HG03064 (cell line): ENCODE data around the gene PITX3.
A peak's percentile ranks its signal among the peaks of the same experiment; 100 is the strongest.
"Not testable (repeated sequence)": the region's sequence is repeated elsewhere in the genome, so short reads cannot be mapped to it uniquely, and the experiment has no call there.

Source experiments
- ATAC-seq: cut with Tn5 transposase; IDR thresholded peaks from one replicate; pipeline ENCODE4 v1.9.1; 2021; ENCODE audit warnings: low read depth; ENCODE audit not compliant: unreplicated experiment

Gene PITX3

DNA sequence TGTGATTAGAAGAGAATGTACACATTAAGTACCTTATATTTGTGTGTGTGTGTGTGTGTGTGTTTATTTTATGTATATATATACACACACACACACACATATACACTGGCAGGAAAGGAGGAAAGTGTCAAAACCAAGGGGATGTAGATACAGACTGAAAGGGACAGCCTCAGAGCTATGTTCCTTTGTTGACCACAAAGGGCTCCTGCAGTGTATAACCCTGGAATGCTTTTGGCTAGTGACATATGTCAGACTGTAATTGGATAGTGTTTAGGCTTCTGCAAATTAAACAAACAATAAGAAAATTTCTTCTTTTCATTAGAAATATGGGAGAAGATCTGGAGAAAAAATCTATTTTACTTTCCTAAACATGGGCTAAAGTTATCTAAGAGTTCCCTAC, 19.9 kb upstream of the PITX3 start:
- ATAC-seq, result no peak

DNA sequence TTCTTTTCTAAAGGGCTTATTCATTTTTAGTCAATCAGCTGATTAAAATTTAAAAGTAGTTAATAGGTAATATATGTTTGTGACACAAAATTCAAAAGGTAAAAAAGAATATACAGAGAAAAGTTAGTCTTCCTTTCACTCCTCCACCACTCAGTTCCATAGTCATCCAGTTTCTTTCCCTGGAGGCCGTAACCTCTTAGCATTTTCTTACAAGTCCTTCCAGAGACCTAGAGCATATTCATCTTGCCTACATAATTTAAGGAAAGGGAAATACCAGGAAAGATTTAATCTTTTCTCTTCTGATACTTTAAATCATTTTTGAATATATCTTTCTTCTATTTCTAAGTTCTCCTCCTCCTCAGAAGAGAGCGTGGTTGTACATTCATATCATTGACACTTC, 14.1 kb upstream of the PITX3 start:
- no peak for ATAC-seq

DNA sequence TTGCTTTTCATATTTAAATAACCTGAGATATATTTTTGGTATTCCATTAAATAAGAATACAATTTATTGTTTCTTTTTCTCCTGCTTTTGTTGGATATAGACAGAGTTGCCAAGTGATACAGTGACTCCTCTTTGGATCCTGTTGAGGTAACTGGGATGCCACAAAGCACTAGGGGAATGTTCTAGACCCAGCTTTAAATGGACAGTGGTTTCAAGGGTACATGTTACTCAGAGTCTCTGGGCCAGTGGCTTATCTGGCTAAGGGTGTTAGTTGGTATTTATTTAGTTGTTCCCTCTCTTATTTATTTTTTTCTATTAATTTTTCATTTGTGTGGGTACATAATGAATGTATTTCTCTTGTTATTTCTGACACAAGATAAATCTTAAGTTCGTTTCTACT, 13.1 kb upstream of the PITX3 start:
- ATAC-seq, result no peak

DNA sequence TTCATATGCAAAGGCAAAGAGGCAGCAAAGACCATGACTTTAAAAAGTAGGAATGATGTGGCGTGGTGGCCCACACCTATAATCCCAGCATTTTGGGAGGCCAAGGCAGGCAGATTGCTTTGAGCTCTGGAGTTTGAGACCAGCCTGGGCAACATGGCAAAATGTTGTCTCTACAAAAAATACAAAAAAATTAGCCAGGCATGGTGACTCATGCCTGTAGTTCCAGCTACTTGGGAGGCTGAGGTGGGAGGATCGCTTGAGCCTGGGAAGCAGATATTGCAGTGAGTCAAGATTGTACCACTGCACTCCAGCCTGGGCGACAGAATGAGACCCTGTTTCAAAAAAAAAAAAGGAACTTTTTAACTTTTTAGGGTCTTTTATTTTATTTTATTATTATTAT, 11.2 kb upstream of the PITX3 start:
- not testable (repeated sequence) for ATAC-seq

DNA sequence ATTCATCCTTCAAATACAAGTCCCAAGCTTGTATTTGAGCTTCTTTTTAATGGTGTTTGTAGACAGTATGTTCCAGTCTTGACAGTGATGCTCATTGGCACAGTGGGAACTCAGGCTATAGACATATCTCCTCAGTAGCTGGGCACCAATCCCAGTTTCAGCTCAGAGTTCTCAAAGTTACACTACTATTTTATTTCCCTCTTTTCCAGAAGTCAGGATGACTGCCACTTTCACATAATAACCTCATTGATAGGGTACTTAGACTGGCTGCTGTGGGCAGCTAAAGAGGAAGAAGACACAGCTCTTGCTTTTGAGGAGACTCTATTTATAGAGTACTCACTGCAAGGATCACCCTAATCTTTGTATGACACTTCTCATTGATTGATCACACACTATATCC, 6.4 kb upstream of the PITX3 start:
- ATAC-seq, result no peak

DNA sequence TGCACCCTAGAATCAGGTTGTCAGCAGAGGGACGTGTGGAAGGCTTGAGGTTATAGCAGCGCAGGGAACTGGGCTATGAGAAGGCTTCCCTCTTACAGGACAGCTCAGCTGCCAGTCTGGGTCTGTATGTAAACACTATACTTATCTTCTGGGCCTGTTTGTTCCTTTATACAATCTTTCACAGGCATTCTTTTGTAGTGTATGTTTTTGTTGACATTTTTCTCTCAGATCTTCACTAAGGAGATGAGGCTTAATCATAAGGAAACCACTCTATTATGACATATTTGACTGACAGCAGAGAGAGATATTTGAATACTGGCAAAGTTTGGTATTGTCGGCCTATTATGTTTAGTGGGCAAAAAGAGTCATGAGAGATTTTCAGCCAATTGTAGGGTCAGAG, 4.9 kb upstream of the PITX3 start:
- no peak for ATAC-seq

DNA sequence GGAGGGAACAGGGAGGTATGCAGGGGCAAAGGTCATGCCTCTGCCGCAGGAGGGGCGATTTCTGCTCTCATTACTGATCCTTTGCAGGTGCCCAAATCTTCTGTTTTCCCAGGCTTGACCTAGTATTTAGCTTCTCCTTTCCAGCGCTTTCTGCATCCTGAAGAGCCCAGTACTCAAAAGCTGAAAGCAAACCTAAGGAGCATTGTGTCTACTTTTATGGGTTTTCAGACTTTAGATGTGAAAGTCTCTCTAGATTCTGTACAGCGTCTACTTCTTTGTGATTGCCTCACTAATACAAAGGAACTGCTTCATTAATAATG, 4.6 kb upstream of the PITX3 start:
- ATAC-seq, result no peak

DNA sequence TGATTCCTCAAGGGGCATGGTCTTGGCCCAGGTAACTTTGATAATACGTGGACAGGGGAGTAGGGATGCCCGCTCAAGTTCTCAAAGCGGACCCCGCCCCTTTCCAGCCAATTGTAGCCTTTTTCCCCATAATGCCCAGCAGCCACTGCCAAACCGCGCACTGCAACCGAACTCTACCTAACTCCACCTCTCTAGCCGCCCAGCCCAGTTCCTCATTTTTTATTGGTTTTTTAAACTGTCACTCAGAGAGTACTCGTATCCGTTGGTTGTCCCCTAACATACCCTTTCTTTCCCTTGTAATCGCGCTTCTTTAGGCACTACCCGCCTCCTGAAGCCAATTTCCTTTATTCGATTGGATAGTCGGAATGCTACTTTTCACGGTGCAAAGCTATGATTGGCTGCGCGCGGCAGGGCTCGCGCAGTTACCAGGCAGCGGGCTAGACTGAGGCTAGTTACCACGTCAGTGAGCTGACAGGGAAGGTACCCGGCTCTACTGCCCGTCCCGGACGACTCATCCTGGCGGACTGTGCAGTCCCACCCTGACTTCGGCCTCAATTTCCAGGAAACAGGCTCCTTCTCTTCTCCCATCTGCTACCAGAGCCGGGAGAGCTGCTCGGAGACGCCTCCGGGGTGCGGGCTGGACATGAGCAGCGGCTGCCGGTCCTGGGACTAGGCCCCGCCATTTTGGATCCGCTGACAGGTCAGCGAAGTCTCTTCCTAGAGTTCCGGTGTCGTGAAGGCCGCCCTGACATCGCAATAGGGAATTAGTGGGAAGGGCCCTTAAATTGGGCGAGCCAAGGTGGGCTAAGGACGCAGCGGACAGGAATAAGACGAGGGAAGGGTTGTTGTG, 4.0 kb upstream of the PITX3 start, which contains the start of gene GBF1:
GBF1 (plus strand) TSS at position 451 of the 850 bp plus-strand sequence. CDS start 13,407 bp downstream, outside the sequence.
- peak; percentile 90 for ATAC-seq

DNA sequence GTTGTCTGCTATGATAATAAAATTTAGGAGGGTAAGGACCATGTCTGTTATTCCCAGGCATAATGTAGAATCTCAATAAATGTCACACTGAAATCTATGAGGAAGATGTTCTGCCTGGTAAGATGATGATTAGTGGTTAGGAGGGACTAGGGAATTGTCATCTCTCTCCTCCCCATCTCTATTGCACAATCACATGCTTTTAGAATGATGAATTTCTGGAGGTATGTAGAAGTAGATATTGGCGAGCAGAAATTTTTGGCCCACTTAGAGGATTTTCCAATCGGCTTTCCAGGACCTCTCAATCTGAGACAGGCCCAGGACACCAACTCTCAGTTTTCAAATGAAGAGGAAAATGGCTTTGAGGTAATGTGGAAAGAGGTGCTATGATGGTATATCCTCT, 2.0 kb upstream of the PITX3 start:
- no peak for ATAC-seq

DNA sequence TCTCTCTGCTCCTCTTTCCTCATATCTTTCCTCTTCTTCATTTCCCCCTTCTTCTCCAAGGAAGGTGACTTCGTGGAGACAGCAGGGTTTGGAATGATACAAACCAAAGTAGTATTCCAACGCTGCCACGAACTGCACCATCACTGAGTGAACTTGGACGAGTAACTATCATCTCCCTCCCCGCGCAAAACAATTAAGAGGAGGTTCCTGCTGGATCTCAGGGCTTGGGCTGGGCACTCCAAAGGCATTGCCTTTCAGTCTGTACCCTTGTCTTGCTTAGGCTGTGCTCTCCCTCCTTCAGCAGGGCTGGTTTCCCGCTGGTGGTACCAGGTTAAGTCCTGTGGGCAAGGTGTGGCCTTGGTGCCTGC, 790 bp upstream of the PITX3 start:
- ATAC-seq, result no peak

DNA sequence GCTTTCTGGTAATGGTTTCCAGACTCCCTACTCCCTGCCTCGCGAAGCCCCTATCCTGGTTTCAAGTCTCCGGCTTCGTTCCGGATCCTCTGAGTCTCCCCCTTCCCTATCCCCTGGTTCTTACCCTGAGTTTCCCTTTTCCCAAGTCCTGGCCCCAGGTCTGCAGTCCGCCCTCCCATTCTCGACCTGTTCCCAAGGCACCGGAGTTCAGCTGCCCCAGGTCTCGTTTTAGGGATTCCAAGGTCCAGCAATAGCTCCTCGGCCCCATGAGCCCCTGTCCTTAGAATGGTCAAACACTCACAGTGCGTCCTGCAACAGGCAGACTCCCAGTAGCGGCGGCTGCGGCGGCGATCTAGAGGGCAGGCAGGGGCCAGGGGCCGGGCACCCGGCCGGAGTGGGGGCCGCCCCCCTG, 274 bp downstream of the PITX3 start:
- ATAC-seq, result no peak

DNA sequence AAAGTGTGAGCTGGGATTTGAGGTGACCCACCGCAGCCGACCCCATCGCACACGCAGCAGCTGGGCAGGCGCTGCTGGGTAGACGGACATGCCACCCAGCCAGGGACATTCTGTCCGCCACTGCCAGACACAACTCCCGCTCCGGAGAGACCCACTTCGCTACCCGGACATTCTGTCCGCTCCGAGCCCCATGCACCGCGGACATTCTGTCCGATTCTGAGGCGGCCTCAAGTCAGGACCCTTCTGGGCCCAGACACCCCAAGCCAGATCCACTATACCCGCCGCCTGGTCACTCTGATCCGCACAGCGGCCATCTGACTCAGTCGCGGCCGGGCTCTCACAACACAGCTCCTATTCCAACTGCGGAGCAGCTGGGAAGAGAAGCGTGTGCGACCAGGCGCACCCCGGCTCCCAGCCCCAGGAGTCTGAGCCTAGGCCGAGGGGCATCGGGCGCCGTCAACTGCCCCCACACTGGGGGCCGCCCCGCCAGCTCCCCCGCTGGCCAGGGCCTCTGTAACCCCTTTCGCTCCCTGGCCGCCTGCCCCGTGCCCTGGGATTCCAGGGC, 763 bp downstream of the PITX3 start:
- ATAC-seq, result no peak

DNA sequence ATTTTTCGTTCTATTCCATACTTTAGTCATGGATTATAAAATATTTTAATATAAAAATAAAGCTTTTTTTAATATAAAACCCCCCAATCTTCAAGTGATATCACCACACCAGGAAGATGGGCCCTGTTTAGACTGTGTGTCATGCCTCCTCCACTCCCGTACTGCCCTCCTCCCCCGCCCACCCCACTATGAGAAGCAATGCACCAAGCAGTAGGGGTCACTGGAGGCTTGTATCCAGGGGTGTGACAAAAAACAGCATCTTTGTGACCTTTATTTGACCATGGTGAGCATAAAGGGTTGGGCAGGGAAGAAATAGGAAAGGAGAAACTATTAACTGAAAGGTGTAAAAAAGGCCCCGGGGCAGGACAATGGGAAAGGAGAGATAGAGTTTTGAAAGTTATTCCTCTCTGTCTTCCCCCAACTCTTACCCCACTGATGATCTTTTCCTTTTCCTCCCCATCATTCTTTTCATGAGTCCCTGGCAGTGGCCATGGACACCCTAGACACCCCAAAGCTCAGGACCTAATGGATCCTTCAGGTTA, 3.5 kb downstream of the PITX3 start:
- ATAC-seq, result no peak

DNA sequence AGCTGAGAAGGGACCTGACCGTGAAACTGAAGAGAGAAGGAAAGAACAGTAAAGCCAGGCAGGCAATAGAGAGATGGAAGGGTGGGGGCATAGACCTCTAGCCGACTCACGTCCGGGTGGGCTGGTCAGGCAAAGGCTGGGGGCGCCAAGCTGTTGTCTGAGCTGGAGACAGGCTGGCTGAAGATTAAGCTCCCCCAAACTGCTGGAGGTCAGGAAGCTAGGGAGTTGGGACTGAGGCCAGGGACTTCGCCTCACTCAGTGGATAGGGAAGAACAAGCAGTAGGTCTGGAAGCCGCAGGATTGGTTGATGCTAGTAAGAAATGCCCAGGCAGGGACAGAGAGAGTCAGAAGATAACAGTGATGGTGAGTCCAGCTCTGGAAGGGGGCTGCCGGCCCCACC, 5.3 kb downstream of the PITX3 start:
- no peak for ATAC-seq

DNA sequence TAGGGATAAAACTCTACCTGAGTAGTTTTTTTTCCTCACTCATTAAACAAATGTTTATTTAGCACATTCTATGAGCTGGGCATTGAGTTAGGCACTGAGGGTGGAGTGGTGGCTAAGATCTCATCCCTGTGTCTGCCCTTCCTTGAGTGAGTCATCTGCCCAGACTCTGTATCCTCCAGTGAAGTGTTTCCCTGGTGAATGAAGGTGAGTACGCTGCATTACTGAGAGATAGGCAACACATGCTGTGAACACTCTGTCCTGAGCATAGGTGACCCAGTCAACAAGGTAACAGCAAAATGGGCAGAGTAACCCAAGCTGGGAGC, 5.8 kb downstream of the PITX3 start:
- ATAC-seq, result no peak

DNA sequence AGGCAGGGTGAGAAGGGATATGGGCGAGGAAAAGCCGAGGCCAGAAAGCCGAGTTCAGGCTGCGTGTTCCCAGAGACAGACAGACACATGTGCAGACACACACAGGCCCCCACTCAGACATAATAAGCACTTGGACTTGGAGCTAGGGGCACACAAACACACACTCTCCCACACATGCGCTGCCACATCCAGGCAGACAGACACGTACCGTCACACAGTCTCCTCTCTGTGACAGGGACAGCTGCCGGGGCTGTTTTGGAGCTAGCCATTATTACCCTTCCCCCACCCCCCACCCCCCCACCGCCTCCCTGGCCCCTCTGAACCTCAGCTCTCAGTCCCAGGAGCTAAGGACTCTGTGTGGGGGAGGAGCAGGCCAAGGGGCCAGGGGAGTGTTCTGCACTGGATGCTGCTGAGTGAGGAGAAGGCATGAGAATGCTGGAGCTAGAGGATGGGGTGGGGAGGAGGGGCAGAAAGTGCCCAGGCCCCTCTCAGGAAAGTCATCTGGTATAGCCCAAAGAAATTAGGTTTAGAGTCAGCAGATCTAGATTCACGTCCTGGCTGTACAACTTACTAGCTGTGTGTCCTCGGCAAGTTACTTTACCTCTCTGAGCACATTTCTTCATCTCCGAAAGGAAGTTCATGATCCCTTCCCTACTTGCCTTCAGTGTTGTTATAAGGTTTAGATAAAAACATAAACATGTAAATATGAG, 6.3 kb downstream of the PITX3 start:
- no peak for ATAC-seq

DNA sequence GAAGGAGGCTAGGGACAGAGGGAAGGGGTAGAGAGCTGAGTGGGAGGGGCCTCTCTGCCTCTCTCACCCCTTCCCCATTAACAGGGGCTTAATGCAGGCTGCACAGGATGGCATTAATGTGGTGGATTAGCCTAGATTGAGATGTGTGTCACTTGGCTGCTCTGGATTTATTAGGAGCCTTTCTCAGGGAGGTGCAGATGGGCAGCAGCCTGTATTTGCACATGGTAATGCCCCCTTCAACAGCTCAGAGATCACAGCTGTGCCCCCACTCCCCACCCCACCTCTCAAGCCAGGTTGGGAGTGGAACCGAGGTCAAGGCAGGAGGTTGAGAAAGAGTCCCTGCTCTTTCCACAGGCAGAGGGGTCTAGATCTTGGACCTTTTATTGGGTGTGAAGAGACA, 7.3 kb downstream of the PITX3 start:
- ATAC-seq, result no peak

DNA sequence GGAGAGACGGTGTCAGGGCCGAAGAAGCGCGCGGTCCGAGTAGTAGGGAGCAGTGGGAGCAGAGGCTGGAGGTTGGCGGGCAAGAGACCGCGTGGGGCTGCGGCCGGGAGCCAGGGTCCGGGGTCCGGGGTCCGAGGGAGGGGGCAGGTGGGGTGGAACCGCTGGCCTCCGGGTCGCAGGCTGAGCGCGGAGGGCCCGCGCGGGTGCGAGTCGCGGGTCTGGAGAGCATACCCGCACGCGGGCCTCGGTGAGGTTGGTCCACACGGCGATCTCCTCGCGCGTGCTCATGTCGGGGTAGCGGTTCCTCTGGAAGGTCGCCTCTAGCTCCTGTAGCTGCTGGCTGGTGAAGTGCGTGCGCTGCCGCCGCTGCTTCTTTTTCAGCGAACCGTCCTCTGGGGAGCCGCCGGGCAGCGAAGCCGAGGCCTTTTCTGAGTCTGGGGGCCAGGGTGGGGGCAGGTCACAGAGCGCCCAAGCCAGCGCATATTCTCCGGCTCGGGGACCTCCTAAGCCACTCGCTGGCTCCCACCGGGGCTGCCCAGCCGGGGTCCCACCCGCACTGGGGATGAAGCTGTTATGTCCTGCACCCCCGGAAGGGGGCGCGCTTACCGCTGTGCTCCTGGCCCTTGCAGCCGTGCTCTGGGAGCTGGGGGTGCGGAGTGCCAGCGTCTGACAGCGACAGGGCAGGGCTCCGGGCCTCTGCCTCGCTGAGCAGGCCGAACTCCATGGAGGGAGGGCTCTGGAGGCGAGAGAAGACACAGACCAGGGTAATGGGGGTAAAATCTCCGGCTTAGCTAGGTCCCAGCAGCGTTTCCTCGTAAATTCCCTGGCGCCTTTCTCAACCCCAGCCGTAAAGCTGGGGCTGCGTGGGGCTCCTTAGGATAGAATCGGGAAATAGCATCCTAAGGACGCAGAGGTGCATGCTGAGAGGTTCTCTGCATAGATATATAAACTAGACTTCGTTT, 9.7 kb downstream of the PITX3 start:
- no peak for ATAC-seq

DNA sequence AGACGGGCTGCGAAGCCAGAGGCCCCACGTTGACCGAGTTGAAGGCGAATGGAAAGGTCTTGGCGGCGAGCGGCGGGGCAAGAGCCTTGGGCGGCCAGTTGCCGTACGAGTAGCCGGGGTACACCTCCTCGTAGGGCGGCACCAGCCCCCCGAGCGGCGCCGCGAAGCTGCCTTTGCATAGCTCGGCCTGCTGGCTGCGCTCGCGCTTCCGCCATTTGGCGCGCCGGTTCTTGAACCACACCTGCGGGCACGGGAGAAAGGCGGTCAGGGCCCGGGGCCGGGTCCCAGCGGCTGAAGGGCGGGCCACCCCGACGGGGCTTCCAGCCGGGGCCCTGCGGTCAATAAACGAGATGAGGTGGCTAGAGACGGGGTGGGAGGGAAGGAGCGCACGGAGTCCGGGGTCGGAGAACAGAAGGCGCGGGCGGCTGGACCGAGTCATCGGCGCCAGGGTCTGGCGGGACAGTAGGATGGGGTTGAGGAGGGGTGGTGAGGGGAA, 10.4 kb downstream of the PITX3 start:
- no peak for ATAC-seq

DNA sequence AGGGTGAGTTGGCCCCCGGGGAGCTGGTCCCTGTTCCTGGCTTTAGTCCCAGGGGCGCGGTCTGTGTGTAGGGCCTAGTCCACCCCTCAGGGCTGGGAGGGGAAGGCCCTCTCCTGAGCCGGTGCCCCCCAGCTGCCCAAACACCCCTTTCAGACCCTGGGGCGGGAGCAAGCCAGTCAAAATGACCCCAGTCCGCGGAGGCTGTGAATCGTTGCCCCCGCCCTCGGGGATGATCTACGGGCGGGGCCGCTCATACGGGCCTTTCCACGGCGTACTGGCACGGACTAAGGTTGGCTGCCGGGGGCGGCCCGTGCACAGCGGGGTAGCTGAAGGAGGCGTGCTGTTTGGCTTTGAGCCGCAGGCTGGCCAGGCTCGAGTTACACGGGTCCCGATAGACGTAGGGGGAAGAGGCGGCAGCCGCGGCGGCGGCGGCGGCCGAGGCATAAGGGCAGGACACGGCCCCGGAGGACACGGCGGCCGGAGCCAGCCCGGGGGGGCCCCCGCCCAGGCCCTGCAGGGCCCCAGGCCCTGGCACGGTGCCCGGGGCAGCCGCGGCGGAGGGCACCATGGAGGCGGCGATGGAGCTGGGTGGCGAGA, 10.9 kb downstream of the PITX3 start:
- ATAC-seq, result no peak
